Measurements from ENCODE around the gene U2AF2.
A peak's percentile ranks its signal among the peaks of the same experiment; 100 is the strongest.

The U2AF2 gene

GRCh38 chr19:55642153-55643002 is 12.5 kb upstream of the U2AF2 start:
- H3K4me1 ChIP-seq (ENCODE audit: control insufficient read depth in 1 of 2, insufficient read depth in 1 of 2, low read depth in 1 of 2, low read length in 1 of 2), result peaks cover 46 to 57% of the 10 kb centered on the region in 2 experiments
- H3K27ac ChIP-seq, result peak overlapping the region; percentile 83
- H3K27me3 ChIP-seq, result peaks cover 38% of the 10 kb centered on the region
- H3K4me3 ChIP-seq (ENCODE audit: low read depth in 1 of 2, low read length in 1 of 2), result peak overlapping the region; percentile 73 to 96
- H3K36me3 ChIP-seq, result peaks cover 21% of the 10 kb centered on the region
- no peak for TF ChIP-seq CTCF (IDR thresholded peaks at IDR 0.05)
- no peaks in the 10 kb centered on the region for H3K9me3 ChIP-seq

GRCh38 chr19:55643003-55643886 is 11.6 kb upstream of the U2AF2 start, which contains the start of gene ZNF581:
TSS of gene ZNF581 (plus strand) at chr19:55643649. CDS start at chr19:55644572, 923 bp downstream.
- H3K4me1 ChIP-seq (ENCODE audit: control insufficient read depth in 1 of 2, insufficient read depth in 1 of 2, low read depth in 1 of 2, low read length in 1 of 2), result peaks cover 53 to 66% of the 10 kb centered on the region in 2 experiments
- H3K36me3 ChIP-seq, result peaks cover 18% of the 10 kb centered on the region
- TF ChIP-seq CTCF (IDR thresholded peaks at IDR 0.05), result no peak
- H3K9me3 ChIP-seq, result no peaks in the 10 kb centered on the region
- peak within 1 kb of the TSS; percentile 83 for H3K27ac ChIP-seq
- H3K27me3 ChIP-seq, result peaks cover 47% of the 10 kb centered on the region
- H3K4me3 ChIP-seq (ENCODE audit: low read depth in 1 of 2, low read length in 1 of 2), result peak within 1 kb of the TSS; percentile 73 to 96

- Histone ChIP-seq H3K36me3 (peaks cover 14% of the 10 kb centered on the region), H3K27me3 (peaks cover 53% of the 10 kb centered on the region), H3K4me1 (ENCODE audit: control insufficient read depth in 1 of 2, insufficient read depth in 1 of 2, low read depth in 1 of 2, low read length in 1 of 2) (peaks cover 59 to 72% of the 10 kb centered on the region in 2 experiments), H3K27ac (peak overlapping the region; percentile 83), H3K9me3 (no peaks in the 10 kb centered on the region), H3K4me3 (ENCODE audit: low read depth in 1 of 2, low read length in 1 of 2) (peak overlapping the region; percentile 73 to 96)
- TF ChIP-seq CTCF (IDR thresholded peaks at IDR 0.05), result no peak
Observed at GRCh38 chr19:55643887-55644176, 11.0 kb upstream of the U2AF2 start.

- TF ChIP-seq CTCF (IDR thresholded peaks at IDR 0.05), result no peak
- peaks cover 61 to 74% of the 10 kb centered on the region in 2 experiments for H3K4me1 ChIP-seq (ENCODE audit: control insufficient read depth in 1 of 2, insufficient read depth in 1 of 2, low read depth in 1 of 2, low read length in 1 of 2)
- peak overlapping the region; percentile 73 to 96 for H3K4me3 ChIP-seq (ENCODE audit: low read depth in 1 of 2, low read length in 1 of 2)
- peaks cover 14% of the 10 kb centered on the region for H3K36me3 ChIP-seq
- peak overlapping the region; percentile 83 for H3K27ac ChIP-seq
- H3K9me3 ChIP-seq, result no peaks in the 10 kb centered on the region
- peaks cover 57% of the 10 kb centered on the region for H3K27me3 ChIP-seq
Observed at GRCh38 chr19:55644191-55644833, 10.5 kb upstream of the U2AF2 start.

GRCh38 chr19:55644842-55645511 is 9.9 kb upstream of the U2AF2 start:
- peak overlapping the region; percentile 73 to 96 for H3K4me3 ChIP-seq (ENCODE audit: low read depth in 1 of 2, low read length in 1 of 2)
- H3K4me1 ChIP-seq (ENCODE audit: control insufficient read depth in 1 of 2, insufficient read depth in 1 of 2, low read depth in 1 of 2, low read length in 1 of 2), result peaks cover 58 to 72% of the 10 kb centered on the region in 2 experiments
- no peak for TF ChIP-seq CTCF (IDR thresholded peaks at IDR 0.05)
- peaks cover 55% of the 10 kb centered on the region for H3K27me3 ChIP-seq
- H3K36me3 ChIP-seq, result peaks cover 14% of the 10 kb centered on the region
- no peak overlapping the region for H3K27ac ChIP-seq
- no peaks in the 10 kb centered on the region for H3K9me3 ChIP-seq

All from neutrophil (primary cell).